ENCODE measurements around the gene NPTXR.

NPTXR gene

GRCh38 chr22:38878001-38878400, 34.2 kb upstream of the NPTXR start:
- H3K9ac ChIP-seq (ENCODE audit: low read length) = no peak overlapping the region
- H3K4me2 ChIP-seq (ENCODE audit: low read depth, low read length) = no peak overlapping the region
- no peaks in the 10 kb centered on the region for H3K36me3 ChIP-seq (replicated peaks; ENCODE audit: insufficient read depth, low read length)
- H3K4me1 ChIP-seq (ENCODE audit: low read length) = peaks cover 18% of the 10 kb centered on the region
- H3K4me3 ChIP-seq (ENCODE audit: low read length) = no peak overlapping the region
- no peaks in the 10 kb centered on the region for H3K79me2 ChIP-seq (ENCODE audit: low read length)
- H4K20me1 ChIP-seq (ENCODE audit: insufficient read depth, low read length) = no peaks in the 10 kb centered on the region
- H3K27ac ChIP-seq (ENCODE audit: low read length) = no peak overlapping the region
- DNase-seq = no peak
- no peaks in the 10 kb centered on the region for H3K9me3 ChIP-seq (replicated peaks; ENCODE audit: insufficient read depth, low read length)
- H2AFZ ChIP-seq (ENCODE audit: low read length) = no peak overlapping the region
- TF ChIP-seq CTCF (IDR thresholded peaks at IDR 0.05; ENCODE audit: low read length) = no peak
- no peak for TF ChIP-seq EZH2phosphoT487 (IDR thresholded peaks at IDR 0.05; ENCODE audit: low read length)
- TF ChIP-seq EZH2 (optimal IDR thresholded peaks at IDR 0.05; ENCODE audit: low read depth, low read length) = no peak
- no peaks in the 10 kb centered on the region for H3K9me2 ChIP-seq (replicated peaks; ENCODE audit: insufficient read depth, low read length)
- H3F3A ChIP-seq (ENCODE audit: insufficient read depth, low read length) = peaks cover 19% of the 10 kb centered on the region
- H3K27me3 ChIP-seq (replicated peaks; ENCODE audit: insufficient read depth, low read length) = no peaks in the 10 kb centered on the region

- Histone ChIP-seq H3K9me2 (replicated peaks; ENCODE audit: insufficient read depth, low read length) (no peaks in the 10 kb centered on the region), H3K27me3 (replicated peaks; ENCODE audit: insufficient read depth, low read length) (no peaks in the 10 kb centered on the region), H3K9me3 (replicated peaks; ENCODE audit: insufficient read depth, low read length) (no peaks in the 10 kb centered on the region), H3K9ac (ENCODE audit: low read length) (peak overlapping the region; percentile 94; the same call in 1 of the 2 replicates), H3K4me3 (ENCODE audit: low read length) (0 out of 2 replicates have a peak overlapping the region, but pooled peaks have one; percentile 11), H2AFZ (ENCODE audit: low read length) (no peak overlapping the region; the same call in 1 of the 2 replicates), H3K4me1 (ENCODE audit: low read length) (peaks cover 23% of the 10 kb centered on the region), H4K20me1 (ENCODE audit: insufficient read depth, low read length) (no peaks in the 10 kb centered on the region), H3K4me2 (ENCODE audit: low read depth, low read length) (peak overlapping the region; percentile 98; the same call in 1 of the 2 replicates), H3K27ac (ENCODE audit: low read length) (peak overlapping the region; percentile 88; the same call in 1 of the 2 replicates), H3F3A (ENCODE audit: insufficient read depth, low read length) (peaks cover 32% of the 10 kb centered on the region), H3K79me2 (ENCODE audit: low read length) (peaks cover 21% of the 10 kb centered on the region), H3K36me3 (replicated peaks; ENCODE audit: insufficient read depth, low read length) (no peaks in the 10 kb centered on the region; the same call in 1 of the 2 replicates)
- TF ChIP-seq EZH2phosphoT487 (IDR thresholded peaks at IDR 0.05; ENCODE audit: low read length) (no peak), EZH2 (optimal IDR thresholded peaks at IDR 0.05; ENCODE audit: low read depth, low read length) (no peak), CTCF (IDR thresholded peaks at IDR 0.05; ENCODE audit: low read length) (no peak)
- no peak for DNase-seq
Observed at GRCh38 chr22:38874529-38875222, 30.8 kb upstream of the NPTXR start.

- DNase-seq = peak; percentile 88
- H3K4me1 ChIP-seq (ENCODE audit: low read length) = peaks cover 30% of the 10 kb centered on the region
- peak overlapping the region; percentile 62 for H2AFZ ChIP-seq (ENCODE audit: low read length)
- H3K9me2 ChIP-seq (replicated peaks; ENCODE audit: insufficient read depth, low read length) = no peaks in the 10 kb centered on the region
- H3K4me3 ChIP-seq (ENCODE audit: low read length) = peak overlapping the region; percentile 69
- peak overlapping the region; percentile 94; the same call in 1 of the 2 replicates for H3K9ac ChIP-seq (ENCODE audit: low read length)
- no peaks in the 10 kb centered on the region for H3K9me3 ChIP-seq (replicated peaks; ENCODE audit: insufficient read depth, low read length)
- TF ChIP-seq EZH2phosphoT487 (IDR thresholded peaks at IDR 0.05; ENCODE audit: low read length) = no peak
- TF ChIP-seq CTCF (IDR thresholded peaks at IDR 0.05; ENCODE audit: low read length) = no peak
- no peak for TF ChIP-seq EZH2 (optimal IDR thresholded peaks at IDR 0.05; ENCODE audit: low read depth, low read length)
- H3K27ac ChIP-seq (ENCODE audit: low read length) = peak overlapping the region; percentile 88
- peaks cover 3% of the 10 kb centered on the region; the same call in 1 of the 2 replicates for H3K36me3 ChIP-seq (replicated peaks; ENCODE audit: insufficient read depth, low read length)
- peak overlapping the region; percentile 98 for H3K4me2 ChIP-seq (ENCODE audit: low read depth, low read length)
- H3K79me2 ChIP-seq (ENCODE audit: low read length) = peaks cover 30% of the 10 kb centered on the region
- H4K20me1 ChIP-seq (ENCODE audit: insufficient read depth, low read length) = no peaks in the 10 kb centered on the region
- H3F3A ChIP-seq (ENCODE audit: insufficient read depth, low read length) = peaks cover 33% of the 10 kb centered on the region
- no peaks in the 10 kb centered on the region for H3K27me3 ChIP-seq (replicated peaks; ENCODE audit: insufficient read depth, low read length)
Observed at GRCh38 chr22:38873469-38874411, 29.9 kb upstream of the NPTXR start.
